Urothelium cell line (cell line): ENCODE results near the gene LRRC8C.
A peak's percentile ranks its signal among the peaks of the same experiment; 100 is the strongest.
"Not testable (repeated sequence)": the region's sequence is repeated elsewhere in the genome, so short reads cannot be mapped to it uniquely, and the experiment has no call there.

Experiments used
- DNase-seq: peaks from one replicate; pipeline ENCODE4 v3.0.0; 2011; ENCODE audit warnings: low spot score, mixed read lengths
- FAIRE-seq: peaks from 2 replicates; lab custom pipeline; 2011; peaks lifted over from hg19 to GRCh38; lab: Jason Lieb, UNC

The LRRC8C gene

DNA sequence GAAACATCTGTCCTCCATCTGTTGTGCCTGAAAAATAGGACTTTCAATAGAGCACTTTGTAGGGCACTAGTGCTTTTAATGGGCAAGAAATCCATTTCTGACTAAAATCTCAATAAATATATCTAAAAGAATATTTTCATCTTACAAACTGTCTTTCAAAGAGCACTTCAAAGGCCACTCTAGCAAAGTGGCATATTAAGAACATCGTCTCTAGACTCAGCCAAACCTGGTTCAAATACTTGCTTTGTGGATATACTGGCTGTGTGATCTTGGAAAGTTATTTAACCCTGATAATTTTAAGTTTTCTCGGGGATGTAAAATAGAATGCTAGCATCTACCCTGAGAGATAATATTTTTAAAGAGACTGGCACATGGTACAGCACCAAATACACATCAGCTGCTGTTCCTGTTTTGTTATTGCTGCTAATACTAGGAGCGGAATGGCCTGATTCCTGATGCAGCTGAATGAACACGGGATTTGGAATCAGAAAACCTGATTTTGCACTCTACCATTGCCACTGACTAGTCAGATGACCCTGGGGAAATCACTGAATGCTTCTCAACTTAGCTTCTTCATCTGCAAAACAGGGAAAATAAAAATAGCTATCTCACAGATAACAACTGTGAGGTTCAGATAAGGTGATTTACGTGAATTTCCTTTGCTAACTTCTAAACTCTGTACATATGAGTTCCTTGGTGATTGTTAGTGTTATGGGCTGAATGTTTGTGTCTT lies 25.2 kb upstream of the LRRC8C start:
- no peak for DNase-seq
- no peak for FAIRE-seq

DNA sequence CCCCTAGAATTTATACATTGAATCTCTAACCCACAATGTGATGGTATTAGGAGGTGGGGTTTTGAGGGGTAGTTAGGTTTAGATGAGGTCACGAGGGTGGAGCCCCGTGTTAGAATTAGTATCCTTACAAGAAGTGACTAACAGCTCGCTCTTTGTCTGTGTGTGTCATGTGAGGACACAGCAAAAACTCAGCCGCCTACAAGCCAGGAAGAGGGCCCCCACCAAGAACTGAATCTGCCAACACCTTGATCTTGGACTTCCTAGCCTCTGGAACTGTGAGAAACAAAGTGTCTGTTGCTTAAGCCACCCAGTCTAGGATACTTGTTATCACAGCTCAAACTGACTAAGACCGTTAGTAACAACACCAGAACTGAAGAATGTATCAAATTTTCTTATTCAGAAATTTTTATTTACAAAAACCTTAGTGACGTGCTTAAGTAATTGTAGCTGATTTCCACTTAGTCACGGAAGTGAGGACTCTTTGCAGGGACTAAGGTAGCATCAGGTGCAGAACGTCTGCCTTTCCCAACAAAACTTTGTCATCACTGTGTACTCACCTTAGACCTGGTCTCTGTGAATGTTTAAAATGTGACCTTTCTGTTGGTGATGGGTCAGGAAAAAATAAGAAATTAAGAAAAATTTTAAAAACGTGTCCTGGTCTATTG lies 24.5 kb upstream of the LRRC8C start:
- FAIRE-seq: no peak
- DNase-seq: no peak

DNA sequence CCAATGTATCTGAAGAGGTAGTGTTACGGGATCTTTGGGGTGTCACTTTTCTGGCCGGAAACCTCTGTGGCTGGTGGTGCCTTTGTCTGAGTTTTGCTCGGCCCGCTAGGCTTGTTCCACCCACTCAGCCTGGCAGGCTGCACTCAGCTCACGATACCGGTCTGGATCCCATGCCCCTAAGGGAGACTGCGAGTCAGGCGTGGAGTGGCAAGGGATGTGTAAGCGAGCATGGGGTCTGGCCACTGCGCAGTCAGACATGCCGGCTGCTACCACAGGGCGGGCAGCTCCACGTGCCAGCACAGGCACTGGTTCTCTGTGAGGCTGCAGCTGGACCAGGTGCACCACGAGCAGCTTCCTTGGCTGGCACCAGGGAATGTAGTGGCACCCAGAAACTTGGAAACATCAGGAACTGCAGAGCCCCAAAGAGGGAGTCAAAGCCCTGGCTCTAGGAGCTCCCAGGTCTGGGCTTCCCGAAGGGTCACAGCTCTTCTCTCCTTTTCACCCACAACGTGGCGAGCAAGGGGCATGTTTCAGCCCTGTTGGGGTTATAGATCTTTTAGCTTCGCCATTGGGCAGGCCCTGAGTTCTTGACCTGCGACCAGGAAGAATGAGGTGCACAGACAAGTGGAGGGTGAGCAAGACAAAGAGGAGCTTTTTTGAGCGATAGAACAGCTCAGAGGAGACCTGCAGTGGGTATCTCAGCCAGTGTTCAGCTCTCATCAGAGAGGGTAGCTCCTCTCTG lies 23.8 kb upstream of the LRRC8C start:
- FAIRE-seq: no peak
- DNase-seq: no peak

DNA sequence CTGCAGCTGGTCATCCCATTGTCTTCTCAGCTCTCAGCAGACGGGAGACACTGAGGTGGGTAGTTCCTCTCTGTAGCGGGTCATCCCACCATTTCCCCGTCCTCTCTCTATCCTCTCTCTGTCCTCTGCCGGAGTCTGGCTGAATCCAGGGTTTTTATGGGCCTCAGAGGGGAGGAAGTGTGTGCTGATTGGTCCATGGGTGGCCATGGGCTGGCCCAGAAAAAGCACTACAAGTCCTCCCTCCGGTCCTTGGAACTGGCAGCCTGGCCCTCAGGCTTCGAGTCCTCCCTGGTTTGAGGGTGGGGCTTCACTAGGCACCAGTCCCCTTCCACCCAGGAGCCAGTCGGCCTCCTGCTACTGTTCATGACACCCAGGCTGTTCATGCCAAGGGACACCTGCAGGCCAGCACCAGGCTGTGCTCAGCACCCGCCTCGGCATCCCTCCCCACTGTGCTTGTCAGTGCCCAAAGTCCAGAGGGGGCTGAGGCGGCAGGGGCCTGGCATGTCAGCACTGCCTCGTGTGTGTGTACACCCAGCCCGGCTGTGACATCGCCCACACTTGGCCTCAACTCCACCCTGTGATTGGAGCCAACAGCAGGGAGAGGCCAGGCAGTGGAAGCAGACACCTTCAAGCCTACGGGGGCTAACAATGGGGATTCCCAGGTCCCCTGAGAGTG lies 23.0 kb upstream of the LRRC8C start:
- FAIRE-seq: no peak
- DNase-seq: no peak

DNA sequence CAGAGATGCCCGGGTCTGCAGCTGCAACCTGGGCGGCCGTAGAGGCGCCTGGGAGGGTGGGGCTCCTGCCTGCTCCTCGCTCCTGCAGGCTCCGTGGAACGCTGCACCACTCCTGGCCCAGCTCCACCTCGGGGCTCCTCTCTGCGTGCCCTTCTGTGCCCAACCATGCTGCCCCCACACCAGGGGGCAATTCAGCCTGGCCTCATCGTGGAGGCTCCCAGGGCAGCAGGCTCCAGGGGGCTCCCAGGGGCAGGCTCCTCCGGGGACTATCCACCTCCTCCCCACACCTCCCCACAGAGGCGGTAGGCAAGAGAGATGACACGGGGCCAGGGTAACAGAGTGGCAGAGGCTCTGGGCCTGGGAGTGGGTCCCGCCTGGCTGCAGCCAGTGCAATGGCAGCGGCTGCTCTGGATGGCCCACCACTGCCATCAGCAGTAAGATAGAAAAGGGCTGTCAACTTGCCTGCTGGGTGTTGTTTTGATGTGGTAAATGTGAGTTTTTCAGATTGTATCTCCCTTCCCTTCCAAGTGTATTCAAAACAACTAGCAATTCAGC lies 22.4 kb upstream of the LRRC8C start:
- DNase-seq (no peak), FAIRE-seq (no peak)

DNA sequence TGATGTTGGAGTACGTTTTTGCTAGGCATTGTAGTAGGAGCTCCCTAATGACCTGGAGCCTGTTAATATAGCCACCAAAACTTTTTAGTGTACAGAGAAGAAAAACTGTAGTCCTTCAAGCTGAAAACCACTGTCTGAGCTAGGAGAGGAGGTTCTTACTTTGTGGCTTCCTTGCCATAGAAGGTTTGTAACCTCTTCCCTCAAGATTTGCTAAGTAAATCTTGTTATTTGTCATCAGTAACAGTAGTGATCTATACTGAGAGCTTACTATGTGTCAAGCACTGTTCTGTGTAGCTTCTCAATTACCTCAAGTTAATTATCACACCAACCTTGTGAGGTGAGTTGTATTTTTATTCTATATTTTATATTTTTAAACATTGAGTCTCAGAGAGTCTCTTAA lies 21.2 kb upstream of the LRRC8C start:
- no peak for DNase-seq
- no peak for FAIRE-seq

DNA sequence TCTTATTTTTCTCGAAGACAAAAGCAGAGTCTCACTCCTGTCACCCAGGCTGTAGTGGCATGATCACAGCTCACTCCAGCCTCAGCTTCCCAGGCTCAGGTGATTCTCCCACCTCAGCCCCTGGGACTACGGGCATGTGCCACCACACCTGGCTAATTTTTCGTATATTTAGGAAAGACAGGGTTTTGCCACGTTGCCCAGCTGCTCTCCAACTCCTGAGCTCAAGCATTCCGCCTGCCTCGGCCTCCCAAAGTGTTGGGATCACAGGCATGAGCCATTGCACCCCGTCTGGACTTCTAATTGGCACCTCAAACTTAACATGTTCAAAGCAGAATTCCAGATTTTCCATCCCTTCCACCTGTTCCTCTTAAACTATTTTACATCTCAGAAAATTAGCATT lies 19.0 kb upstream of the LRRC8C start:
- no peak for FAIRE-seq

DNA sequence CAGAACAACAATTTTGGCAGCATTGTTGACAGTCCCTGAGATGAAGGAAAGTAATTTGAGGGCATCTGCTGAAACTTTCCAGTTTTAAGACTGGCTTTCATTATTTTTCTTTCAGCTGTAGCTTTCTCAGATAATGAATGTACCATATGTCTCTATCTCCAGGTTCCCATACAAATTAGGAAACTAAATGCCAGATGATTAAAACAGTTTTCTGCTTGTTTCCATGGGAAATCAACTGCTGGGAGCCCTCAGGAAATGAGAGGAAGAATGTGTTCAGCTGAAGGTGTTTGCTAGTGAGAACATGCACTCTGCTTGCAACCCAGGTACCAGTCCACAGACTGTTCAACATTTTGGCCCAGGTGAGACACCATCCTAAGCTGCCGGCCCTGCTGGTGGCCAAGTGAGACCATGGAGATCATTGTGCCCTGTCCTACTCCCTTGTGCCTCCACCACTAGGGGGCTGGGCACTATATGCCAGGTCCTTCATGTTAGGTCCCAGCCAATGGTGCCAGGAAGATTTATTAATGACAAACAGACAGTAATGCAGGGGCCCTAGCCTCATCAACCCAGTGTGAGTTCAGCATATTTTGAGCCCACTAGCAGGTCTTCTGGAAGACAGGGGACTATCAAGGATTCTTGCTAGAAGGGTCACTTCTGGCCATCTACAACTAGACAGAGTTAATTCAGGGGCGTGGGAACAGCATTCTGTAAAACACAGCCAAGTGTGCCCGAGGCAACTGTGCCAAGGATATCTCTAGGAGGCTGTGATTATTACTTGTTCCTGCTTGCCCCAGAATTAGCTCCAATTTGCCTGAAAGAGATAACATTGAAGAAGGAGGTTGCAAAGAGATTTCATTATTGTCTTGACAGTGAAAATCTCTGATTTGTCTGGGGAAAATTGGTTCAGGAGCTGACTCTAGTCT lies 17.0 kb upstream of the LRRC8C start:
- FAIRE-seq (no peak), DNase-seq (no peak)

More for the DNA sequence above, 19.0 kb upstream of the LRRC8C start:
- no peak for DNase-seq

DNA sequence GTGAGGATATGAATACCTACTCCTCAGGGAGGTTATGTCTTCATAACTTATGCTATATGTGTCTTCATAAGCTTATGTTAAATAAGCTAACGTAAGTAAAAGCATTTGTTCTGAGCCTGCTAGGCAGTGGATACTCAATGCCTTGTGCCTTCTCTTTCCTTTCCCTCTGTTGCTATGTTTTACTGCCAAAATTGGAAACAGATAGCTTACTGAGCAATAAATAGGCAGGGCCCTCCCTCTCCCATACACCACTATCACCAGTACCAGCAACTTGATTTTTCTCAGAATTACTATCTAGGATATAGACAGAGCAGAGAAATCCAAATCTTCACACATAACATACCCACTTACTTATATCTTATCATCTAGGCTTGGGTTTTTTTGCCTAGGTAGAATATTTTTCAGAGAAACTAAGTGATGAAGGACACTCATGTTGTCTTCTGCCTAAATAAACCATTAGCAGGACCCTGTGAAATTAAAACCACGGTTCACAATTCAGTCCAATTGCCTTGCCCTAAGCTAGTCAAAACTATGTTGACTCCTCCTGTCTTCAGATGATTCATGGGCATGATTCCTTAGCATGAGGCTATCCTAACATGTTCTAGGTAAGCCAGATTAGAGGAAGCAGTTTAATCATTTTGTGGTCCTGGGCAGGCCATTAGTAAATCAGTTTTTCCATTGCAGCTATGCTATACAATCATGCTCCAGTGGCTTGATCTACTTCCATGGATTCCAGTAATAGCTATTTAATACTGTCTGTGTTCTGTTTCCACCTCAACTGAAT lies 15.9 kb upstream of the LRRC8C start:
- DNase-seq: no peak
- FAIRE-seq: no peak

DNA sequence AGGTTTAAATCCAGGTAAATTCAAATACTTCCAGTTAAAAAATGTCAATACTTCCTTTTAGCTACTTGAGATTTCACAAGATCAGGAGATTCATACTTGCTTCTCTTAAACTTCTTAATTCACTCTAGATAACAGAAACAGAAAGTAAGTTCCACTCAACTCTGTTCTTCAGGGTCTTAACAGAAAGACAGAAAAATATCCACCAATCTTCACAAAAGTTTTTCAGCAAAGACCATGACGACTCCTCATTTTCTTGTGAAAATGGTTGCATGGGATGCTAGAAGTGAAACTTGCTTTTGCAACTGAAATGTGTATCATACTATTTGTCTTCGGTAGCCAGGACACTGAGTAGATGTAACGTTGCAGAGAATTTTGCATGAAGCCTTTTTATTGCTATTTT lies 12.3 kb upstream of the LRRC8C start:
- DNase-seq (no peak), FAIRE-seq (no peak)

DNA sequence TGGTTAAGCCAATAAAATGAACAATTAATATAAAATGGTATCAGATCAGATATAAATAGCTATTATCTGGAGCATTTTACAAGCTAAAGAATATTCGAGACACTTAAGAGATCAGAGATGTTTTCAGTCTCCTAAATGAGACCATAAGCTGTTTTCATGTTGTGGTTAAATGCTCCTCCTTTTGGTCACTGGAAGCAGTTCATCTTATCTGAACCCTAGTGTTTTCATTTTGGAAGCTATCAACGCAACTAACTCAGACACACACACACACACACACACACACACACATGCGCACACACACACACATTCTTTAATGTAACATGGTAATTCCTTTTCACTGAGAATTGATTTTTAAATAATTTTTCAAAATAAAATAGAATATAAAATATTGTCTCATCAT lies 10.0 kb upstream of the LRRC8C start:
- FAIRE-seq (no peak), DNase-seq (no peak)

DNA sequence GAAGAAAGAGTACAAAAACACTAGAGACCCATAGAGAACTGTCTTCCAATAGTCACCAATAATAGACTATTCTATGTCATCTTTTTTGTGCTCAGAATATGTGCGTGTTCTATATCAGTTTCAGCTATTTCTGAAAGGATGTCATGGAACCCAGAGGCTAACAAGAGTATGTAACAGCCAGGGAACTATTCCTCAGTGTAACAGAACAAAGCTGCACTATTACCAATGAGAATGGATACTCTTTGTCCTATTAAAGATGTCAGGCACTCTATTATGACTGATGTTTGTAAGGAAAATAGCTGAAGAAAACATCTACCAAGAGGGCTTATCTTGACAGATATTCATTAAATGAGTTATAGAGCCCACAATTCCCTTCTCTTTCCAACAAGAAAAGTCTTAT lies 8.6 kb upstream of the LRRC8C start:
- DNase-seq (no peak), FAIRE-seq (no peak)

DNA sequence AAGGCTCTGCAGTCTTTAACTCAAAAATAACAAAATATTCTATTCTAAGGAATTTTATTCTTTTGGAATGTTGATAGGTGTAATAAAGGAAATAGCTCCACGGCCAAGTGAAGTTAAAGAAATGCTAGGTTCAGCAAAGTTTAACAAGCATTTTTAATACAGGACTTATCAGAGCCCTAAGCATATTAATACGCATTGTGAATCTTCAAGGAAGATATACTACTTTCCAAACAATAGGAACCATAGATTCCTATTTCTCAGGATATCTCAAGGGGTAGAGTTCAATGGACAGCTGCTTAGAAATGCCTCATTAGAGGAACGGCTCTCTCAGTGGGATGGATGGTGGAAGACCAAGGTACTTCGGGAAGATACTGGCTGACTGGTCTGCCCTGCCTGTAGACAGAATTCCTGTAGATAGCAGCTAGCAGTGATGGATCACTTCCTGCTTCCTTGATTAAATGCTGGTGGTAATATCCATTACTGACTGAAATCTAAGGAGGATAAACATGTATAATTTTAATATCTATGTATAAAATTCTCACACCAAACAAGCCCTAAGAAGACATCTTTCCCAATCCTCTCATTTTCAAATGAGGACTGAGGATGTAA lies 8.1 kb upstream of the LRRC8C start:
- FAIRE-seq (no peak), DNase-seq (no peak)

DNA sequence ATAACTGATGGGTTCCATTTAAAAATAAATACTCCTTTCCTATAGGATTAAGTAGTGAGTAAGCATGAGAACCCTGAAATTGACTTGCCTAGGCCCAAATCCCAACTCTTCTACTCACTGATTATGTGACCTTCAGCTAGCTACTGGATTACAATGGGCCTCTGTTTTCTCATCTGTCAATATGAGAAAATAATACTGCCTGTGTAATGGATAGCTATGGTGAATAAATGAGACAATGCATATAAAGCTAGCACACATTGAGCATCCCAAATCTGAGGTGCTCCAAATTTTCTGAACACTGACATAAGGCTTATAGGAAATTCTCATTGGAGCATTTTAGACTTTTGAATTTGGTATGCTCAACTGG lies 5.3 kb upstream of the LRRC8C start:
- DNase-seq (no peak), FAIRE-seq (no peak)

DNA sequence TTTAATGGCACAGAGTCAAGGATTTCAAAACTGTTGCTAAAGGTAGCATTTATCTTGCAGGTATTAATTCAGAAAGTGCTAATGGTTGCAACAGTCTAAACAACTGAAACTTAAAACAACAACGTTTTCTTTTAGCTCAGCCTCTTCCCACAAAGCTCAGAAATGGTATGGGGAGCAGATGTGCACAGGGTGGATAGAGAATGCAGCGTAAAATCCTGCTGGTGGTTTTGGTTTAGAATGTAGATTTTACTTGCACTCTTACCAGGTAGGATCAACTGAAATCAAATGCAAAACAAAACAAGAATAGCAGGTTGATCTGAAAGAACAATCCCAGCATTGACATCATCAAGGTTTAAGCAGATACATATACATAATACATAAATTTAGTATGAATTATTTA lies 3.8 kb upstream of the LRRC8C start:
- no peak for FAIRE-seq
- DNase-seq: no peak

DNA sequence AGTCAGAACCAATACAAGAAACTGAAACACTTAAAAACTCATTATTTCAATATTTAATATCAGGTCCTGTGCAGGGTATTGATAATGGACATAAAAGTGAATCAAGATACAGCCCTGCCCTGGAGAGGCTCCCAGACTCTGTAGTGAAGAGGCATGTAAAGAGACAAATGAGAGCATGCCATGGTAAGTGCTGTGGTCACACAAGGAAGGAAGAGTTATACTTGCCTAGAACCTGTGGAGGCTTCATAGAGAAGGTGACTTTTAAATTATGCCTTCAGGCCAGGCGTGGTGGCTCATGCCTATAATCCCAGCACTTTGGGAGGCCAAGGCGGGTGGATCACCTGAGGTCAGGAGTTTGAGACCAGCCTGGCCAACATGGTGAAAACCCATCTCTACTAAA lies 3.3 kb upstream of the LRRC8C start:
- not testable (repeated sequence) for DNase-seq, FAIRE-seq

DNA sequence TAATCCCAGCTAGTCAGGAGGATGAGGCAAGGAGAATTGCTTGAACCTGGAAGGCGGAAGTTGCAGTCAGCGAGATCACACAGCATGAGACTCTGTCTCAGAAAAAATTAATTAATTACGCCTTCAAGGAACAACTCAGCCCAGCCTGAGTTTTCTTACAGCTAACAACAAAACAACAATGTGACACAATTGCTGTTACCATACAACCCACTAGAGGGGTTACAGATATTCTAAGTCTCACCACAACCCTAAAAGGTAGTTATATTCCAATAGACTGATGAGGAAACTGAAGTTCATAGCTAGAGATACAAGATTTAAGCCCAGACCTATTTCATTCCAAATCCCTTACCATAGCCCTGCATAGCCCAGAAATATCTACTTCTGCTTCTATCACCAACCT lies 2.9 kb upstream of the LRRC8C start:
- DNase-seq (no peak), FAIRE-seq (no peak)

DNA sequence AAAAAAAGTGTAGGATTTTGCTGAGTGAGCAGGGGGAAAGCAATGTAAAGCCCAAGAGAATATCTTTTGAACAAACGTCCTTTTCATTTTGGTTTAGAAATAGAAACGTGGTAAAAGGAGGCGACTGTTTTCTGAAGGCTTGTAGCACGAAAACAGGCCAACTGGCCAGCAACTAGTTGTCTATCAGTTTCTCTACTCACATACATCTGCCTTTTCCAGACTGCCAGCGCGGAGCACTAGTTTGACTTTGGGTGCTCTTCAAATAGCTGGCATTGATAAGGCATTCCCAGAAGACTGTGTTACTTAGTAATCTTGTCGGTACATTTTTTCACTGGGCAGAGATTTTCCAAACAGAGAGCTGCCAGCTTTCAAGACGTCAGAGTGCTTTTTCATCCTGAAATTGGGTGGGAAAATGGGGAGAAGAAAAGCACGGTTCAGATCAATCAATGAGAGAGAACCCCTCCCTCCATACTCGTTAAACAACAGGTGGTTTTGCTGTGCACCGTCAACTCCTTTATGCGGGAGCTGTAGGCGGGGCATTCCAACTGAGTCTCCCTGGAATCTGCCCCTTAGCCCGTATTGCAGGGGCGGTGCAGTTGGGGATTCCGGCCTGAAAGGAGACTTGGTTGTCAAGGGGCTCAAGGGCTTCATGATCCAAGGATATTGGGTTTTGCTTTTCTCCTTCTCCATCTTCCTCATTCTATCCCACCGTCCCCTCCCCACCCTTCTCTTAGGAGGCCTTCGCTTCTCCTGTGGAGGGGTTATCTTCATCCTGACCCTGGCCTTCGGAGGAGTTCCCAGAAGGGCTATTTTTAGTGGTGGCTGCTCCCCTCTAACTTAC lies 884 bp upstream of the LRRC8C start:
- FAIRE-seq (no peak), DNase-seq (peak; percentile 29)
